Keratinocyte (primary cell): Measurements from ENCODE around the gene INSIG1.

ENCODE experiments used
- EZH2 ChIP-seq: IDR thresholded peaks from one replicate; pipeline ENCODE4 v1.6.1; 2012; ENCODE audit warnings: inconsistent platforms, mild to moderate bottlenecking, low read length, moderate library complexity
- TF ChIP-seq, protein P1 (sequence below), 3 experiments: IDR thresholded peaks in 1 of 3; conservative IDR thresholded peaks in 1 of 3; optimal IDR thresholded peaks in 1 of 3; 2 replicates in 2 of 3; 3 replicates in 1 of 3; pipeline versions ENCODE3 to v1.5.1; 2011; ENCODE audit warnings: low read length in 3 of 3, mild to moderate bottlenecking in 3 of 3, moderate library complexity in 2 of 3, control low read depth in 1 of 3, inconsistent platforms in 1 of 3; ENCODE audit not compliant: insufficient read depth in 2 of 3; ENCODE audit errors: extremely low read depth in 1 of 3

DNA sequence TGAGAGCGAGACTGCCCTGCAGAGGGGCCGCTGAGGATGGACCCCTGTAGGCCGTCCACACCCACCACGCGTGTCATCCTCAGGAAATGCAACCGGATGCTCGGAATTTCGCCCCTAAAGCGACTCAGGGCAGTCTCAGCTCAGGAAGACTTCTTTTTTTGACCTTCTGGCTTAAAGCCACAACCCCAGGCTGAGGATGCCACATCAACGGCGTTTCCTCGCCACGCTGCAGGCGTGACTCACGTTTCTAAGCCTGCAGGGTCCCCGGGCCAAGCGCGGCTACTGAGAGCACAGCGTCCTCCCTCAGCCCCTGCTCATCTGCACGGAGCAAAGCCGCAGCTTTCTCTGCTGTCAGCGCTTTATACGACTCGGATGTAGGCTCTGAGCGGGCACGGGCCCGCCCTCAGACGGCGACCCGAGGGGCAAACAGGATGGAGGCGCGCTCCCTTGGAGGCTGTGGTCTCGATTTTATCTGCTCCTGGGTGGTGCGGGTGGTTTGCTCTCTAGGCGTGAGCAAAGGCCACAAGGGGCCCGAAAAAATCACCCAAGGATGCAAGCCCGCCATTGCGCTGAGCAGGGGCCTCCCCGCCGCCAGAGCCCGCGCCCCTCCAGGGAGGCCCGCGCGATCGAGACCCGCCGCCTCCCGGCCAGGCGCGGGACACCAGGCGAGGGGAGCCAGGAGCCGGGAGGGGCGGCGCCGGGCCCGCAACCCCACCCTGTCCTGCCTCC, 726 bp upstream of the INSIG1 start:
- TF ChIP-seq, protein P1, sequence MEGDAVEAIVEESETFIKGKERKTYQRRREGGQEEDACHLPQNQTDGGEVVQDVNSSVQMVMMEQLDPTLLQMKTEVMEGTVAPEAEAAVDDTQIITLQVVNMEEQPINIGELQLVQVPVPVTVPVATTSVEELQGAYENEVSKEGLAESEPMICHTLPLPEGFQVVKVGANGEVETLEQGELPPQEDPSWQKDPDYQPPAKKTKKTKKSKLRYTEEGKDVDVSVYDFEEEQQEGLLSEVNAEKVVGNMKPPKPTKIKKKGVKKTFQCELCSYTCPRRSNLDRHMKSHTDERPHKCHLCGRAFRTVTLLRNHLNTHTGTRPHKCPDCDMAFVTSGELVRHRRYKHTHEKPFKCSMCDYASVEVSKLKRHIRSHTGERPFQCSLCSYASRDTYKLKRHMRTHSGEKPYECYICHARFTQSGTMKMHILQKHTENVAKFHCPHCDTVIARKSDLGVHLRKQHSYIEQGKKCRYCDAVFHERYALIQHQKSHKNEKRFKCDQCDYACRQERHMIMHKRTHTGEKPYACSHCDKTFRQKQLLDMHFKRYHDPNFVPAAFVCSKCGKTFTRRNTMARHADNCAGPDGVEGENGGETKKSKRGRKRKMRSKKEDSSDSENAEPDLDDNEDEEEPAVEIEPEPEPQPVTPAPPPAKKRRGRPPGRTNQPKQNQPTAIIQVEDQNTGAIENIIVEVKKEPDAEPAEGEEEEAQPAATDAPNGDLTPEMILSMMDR (optimal IDR thresholded peaks at IDR 0.05 in 1 of 3, IDR thresholded peaks at IDR 0.05 in 1 of 3, conservative IDR thresholded peaks at IDR 0.05 in 1 of 3; ENCODE audit: extremely low read depth in 1 of 3, insufficient read depth in 2 of 3, low read length in 3 of 3) = peak in 1 of 3 experiments; percentile 43
- TF ChIP-seq EZH2 = no peak
